ENCODE results near the gene ZBTB20. TPM values are rescaled to one million over a fixed set of nuclear protein-coding genes. Genes with fewer than 3 reads are reported as not detected.

ZBTB20 gene
- total RNA-seq, 2 donors from 2014 or later: 111 to 189 TPM

DNA sequence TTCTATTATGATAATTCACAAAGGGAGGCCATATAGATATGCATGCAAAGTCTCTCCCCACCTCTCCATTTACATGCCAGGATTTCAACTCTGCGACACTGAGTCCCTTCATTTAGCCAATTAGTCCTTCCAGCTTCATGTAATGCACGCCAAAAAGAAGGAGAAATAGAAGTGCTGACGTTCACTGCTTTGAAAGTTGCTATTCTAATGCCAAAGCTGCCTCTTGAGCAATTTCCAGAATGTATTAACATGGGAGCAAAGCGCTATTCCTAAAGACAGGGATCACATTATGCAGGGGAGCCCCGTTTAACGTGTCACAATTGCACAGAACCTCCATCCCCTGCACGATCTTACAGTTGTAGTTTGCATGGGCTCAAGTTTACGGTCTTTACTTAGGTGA is 722.8 kb downstream of the ZBTB20 start:
- Histone ChIP-seq H3K36me3 (no peaks in the 10 kb centered on the region), H3K4me3 (no peak overlapping the region), H3K27me3 (replicated peaks; ENCODE audit: insufficient read depth) (no peaks in the 10 kb centered on the region), H3K4me1 (replicated peaks) (no peaks in the 10 kb centered on the region), H3K9me3 (no peaks in the 10 kb centered on the region), H3K27ac (no peak overlapping the region)
- no peak for DNase-seq (ENCODE audit: low spot score)
- intact Hi-C loops (cut with DNase I): no loop called here
- 78% methylated on average over 8 of the region's 8 CpGs for WGBS
- TF ChIP-seq POLR2AphosphoS5 (IDR thresholded peaks at IDR 0.05) (no peak), POLR2A (IDR thresholded peaks at IDR 0.05) (no peak)
- TF ChIP-seq, protein P1, sequence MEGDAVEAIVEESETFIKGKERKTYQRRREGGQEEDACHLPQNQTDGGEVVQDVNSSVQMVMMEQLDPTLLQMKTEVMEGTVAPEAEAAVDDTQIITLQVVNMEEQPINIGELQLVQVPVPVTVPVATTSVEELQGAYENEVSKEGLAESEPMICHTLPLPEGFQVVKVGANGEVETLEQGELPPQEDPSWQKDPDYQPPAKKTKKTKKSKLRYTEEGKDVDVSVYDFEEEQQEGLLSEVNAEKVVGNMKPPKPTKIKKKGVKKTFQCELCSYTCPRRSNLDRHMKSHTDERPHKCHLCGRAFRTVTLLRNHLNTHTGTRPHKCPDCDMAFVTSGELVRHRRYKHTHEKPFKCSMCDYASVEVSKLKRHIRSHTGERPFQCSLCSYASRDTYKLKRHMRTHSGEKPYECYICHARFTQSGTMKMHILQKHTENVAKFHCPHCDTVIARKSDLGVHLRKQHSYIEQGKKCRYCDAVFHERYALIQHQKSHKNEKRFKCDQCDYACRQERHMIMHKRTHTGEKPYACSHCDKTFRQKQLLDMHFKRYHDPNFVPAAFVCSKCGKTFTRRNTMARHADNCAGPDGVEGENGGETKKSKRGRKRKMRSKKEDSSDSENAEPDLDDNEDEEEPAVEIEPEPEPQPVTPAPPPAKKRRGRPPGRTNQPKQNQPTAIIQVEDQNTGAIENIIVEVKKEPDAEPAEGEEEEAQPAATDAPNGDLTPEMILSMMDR (IDR thresholded peaks at IDR 0.05): no peak

DNA sequence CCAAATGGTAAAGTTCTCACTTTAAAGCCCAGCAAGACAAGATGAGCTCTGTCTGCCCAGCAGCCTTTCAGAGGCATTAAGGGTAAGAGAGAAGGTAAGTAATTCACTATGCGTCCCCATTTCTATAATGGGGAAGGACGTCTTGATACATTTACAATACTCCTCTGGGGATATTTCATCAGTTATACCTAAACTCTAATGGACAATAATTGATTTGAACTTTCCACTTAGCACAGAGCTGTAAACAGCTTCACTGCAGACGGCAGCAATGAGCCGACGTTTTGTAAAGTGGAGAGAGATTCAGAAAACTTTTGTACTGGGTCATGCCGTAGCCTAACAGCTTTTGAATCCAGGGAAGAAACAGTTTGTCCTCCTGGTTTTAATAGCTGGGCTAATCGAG is 725.9 kb downstream of the ZBTB20 start:
- Histone ChIP-seq H3K27ac (no peak overlapping the region), H3K36me3 (no peaks in the 10 kb centered on the region), H3K4me1 (replicated peaks) (no peaks in the 10 kb centered on the region), H3K4me3 (no peak overlapping the region), H3K27me3 (replicated peaks; ENCODE audit: insufficient read depth) (no peaks in the 10 kb centered on the region), H3K9me3 (no peaks in the 10 kb centered on the region)
- no peak for DNase-seq (ENCODE audit: low spot score)
- TF ChIP-seq POLR2AphosphoS5 (IDR thresholded peaks at IDR 0.05) (no peak), POLR2A (IDR thresholded peaks at IDR 0.05) (no peak)
- TF ChIP-seq, protein P1 (IDR thresholded peaks at IDR 0.05): no peak
- WGBS: 52% methylated on average over 7 of the region's 7 CpGs
- intact Hi-C loops (cut with DNase I): no loop called here

DNA sequence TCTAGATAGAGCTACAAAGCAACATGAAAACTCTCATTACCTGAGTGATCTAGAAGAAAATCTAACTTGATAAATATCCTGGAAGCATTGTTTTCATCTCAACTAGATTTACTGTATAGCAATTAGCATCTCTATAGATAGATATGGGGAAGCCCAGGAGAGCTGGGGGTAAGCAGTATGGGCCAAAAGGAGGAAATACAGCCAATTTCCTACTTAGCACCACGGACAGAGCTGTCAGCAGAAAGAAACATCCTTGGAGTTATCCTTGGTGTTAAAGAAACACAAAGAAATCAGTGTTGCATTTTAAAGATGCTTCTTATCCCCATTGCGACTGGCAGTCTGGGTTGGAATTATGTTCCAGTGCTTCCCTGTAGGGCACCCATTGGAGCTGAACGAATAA is 727.0 kb downstream of the ZBTB20 start:
- 71% methylated on average over 3 of the region's 3 CpGs for WGBS

DNA sequence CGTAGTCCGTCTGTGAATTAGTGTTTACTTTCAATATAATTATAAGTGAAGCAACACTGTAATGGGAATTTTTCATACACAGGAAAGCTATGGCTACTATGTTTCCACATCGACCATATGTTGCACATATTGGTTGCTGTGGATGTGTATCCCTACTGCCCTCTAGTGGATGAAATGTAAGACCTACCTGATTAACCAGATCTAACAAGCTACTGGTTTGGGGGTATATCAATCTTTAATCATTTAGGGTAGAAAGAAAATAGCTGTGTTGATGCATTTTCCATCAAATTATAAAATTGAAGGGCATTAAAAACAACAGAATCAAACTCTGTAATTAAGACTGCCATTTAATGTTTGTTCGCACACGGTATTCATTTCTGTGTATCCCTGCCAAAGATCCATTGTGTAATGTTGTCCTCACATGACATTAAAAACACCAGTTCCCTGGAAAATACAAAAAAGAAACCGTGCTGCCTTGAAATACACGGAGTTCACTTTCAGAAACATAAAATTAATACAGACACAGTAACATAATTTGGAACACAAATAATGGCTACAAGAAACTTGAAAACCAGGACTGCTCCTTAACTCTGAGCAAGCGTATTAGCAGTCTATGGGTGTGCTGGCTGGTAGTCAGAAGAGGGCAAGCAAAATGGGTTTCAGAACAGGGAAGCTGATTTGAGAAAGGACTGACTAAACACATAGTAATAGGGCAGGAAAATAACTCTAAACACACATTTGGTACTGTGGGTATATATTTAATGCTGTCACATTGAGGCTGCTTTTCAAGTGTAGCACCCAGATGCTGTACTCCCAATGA is 728.2 kb downstream of the ZBTB20 start:
- TF ChIP-seq POLR2AphosphoS5 (IDR thresholded peaks at IDR 0.05) (peak; percentile 30), POLR2A (IDR thresholded peaks at IDR 0.05) (no peak)
- TF ChIP-seq, protein P1 (IDR thresholded peaks at IDR 0.05): peak; percentile 69 to 85 (median 81)
- H3K4me3 ChIP-seq: no peak overlapping the region
- no peaks in the 10 kb centered on the region for H3K36me3 ChIP-seq
- H3K4me1 ChIP-seq (replicated peaks): no peaks in the 10 kb centered on the region
- no peaks in the 10 kb centered on the region for H3K27me3 ChIP-seq (replicated peaks; ENCODE audit: insufficient read depth)
- WGBS: 30% methylated on average over 8 of the region's 8 CpGs
- no peak for DNase-seq (ENCODE audit: low spot score)
- no peaks in the 10 kb centered on the region for H3K9me3 ChIP-seq
- intact Hi-C loops (cut with DNase I): no loop called here
- peak overlapping the region in 1 of 2 donors; percentile 23 for H3K27ac ChIP-seq

More for the DNA sequence above, 727.0 kb downstream of the ZBTB20 start:
- DNase-seq (ENCODE audit: low spot score): no peak
- TF ChIP-seq, protein P1 (IDR thresholded peaks at IDR 0.05): no peak
- no peak for TF ChIP-seq POLR2AphosphoS5 (IDR thresholded peaks at IDR 0.05)
- TF ChIP-seq POLR2A (IDR thresholded peaks at IDR 0.05): no peak
- Histone ChIP-seq H3K27me3 (replicated peaks; ENCODE audit: insufficient read depth) (no peaks in the 10 kb centered on the region), H3K36me3 (no peaks in the 10 kb centered on the region), H3K9me3 (no peaks in the 10 kb centered on the region), H3K27ac (no peak overlapping the region), H3K4me3 (no peak overlapping the region), H3K4me1 (replicated peaks) (no peaks in the 10 kb centered on the region)
- intact Hi-C loops (cut with DNase I): no loop called here

DNA sequence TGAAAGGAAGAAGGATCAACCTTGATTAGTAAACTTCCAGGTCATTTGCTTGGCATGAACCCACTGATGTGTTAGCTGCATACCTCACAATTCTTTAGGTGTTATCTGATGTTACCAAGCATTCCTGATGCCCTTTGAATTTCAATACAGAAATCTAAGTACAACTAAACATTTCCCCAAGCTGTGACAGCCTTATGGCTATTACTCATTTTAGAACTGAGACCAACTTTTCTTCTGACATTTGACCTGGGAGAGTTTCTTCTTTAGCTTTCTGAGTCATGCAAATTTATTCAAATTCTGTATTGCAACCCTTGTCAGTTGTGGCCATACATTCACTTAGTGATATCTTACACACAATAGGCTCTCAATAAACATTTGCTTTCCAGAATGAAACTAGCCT is 729.0 kb downstream of the ZBTB20 start:
- Histone ChIP-seq H3K4me1 (replicated peaks) (no peaks in the 10 kb centered on the region), H3K27me3 (replicated peaks; ENCODE audit: insufficient read depth) (no peaks in the 10 kb centered on the region), H3K27ac (no peak overlapping the region), H3K4me3 (no peak overlapping the region), H3K9me3 (no peaks in the 10 kb centered on the region), H3K36me3 (no peaks in the 10 kb centered on the region)
- DNase-seq (ENCODE audit: low spot score): no peak
- intact Hi-C loops (cut with DNase I): no loop called here
- TF ChIP-seq POLR2A (IDR thresholded peaks at IDR 0.05): no peak
- TF ChIP-seq POLR2AphosphoS5 (IDR thresholded peaks at IDR 0.05): no peak
- TF ChIP-seq, protein P1 (IDR thresholded peaks at IDR 0.05): no peak
